Cardiac muscle cell (in vitro differentiated cells and primary cell): ENCODE measurements around the gene MAN2A2. TPM values are rescaled to one million over a fixed set of nuclear protein-coding genes. Genes with fewer than 3 reads are reported as not detected.
A peak's percentile ranks its signal among the peaks of the same experiment; 100 is the strongest.

Experiments
- DNase-seq, 2 donors: peaks; one replicate each; pipeline versions ENCODE4 v3.0.0 to v3.0.0-alpha.2; 2010 to 2017; ENCODE audit warnings: low read depth in 1 of 2, low spot score in 1 of 2
- H3K27ac ChIP-seq: fragments of 200-600 bp; sonication (generic); 2 replicates; pipeline ENCODE4 v1.5.1; 2016
- H3K27me3 ChIP-seq: fragments of 200-600 bp; sonication (generic); 2 replicates; pipeline ENCODE4 v1.6.0; 2016; ENCODE audit warnings: control low read depth
- H3K36me3 ChIP-seq: fragments of 200-600 bp; sonication (generic); 2 replicates; pipeline ENCODE4 v1.5.1; 2016; ENCODE audit warnings: control low read depth
- H3K4me1 ChIP-seq: fragments of 200-600 bp; sonication (generic); 2 replicates; pipeline ENCODE4 v1.8.1; 2017; ENCODE audit warnings: low read depth, mild to moderate bottlenecking, mixed run types
- H3K4me3 ChIP-seq: fragments of 200-600 bp; sonication (generic); 2 replicates; pipeline ENCODE4 v1.5.1; 2016; ENCODE audit warnings: mild to moderate bottlenecking
- H3K9me3 ChIP-seq: fragments of 200-600 bp; sonication (generic); 2 replicates; pipeline ENCODE4 v1.5.1; 2017; ENCODE audit warnings: low read depth, mild to moderate bottlenecking, control low read depth
- CTCF ChIP-seq: IDR thresholded peaks from 2 replicates; pipeline ENCODE4 v1.5.1; 2012; ENCODE audit warnings: low read depth, mild to moderate bottlenecking, low read length
- polyA plus RNA-seq: library from polyadenylated mRNA; unstranded; fragments of >200 nt; fragmentation: Nextera tagmentation; extraction: Ambion mirVana; gene quantifications from 2 replicates; pipeline ENCODE4 v1.2.1, GENCODE V29; 2016
- total RNA-seq: library from RNA; depleted of rRNA; stranded (reverse); fragments of >200 nt; gene quantifications from 2 replicates; pipeline ENCODE4 v1.2.3, GENCODE V29; 2016

MAN2A2 gene
- total and polyA plus RNA-seq, 2 experiments from 2014 or later: 53.0 to 54.3 TPM

DNA sequence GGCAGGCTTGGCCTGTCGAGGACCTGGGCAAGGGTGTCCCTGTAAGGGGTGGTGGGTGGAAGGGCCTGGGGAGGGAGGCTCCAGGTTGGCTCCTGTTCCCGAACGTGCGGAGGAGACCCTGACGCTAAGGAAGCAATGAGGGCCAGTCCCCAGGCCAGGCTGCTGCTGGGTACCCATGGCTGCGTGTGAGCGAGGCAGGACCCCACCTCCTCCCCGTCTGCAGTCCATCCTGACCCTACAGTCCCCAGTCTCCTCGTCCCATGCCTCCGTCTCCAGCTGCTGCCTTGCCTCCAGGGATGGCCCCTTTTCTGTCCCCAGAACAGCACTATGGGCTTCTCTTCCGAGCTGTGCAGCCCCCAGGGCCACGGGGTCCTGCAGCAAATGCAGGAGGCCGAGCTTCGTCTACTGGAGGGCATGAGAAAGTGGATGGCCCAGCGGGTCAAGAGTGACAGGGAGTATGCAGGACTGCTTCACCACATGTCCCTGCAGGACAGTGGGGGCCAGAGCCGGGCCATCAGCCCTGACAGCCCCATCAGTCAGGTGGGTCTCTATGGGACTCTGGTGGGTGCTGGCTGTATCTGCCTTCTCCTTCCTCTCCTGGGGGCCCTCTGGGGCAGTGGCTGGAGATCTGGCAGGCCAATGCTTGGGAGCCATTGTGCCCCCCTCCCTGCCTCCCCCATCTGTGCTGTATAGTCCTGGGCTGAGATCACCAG is 18.2 kb upstream of the MAN2A2 start:
- no peaks in the 10 kb centered on the region for H3K9me3 ChIP-seq
- H3K36me3 ChIP-seq: no peaks in the 10 kb centered on the region
- DNase-seq: no peak
- H3K27me3 ChIP-seq: no peaks in the 10 kb centered on the region
- no peak overlapping the region for H3K4me3 ChIP-seq
- H3K4me1 ChIP-seq: peaks cover 5% of the 10 kb centered on the region
- H3K27ac ChIP-seq: no peak overlapping the region
- no peak for TF ChIP-seq CTCF

GRCh38 chr15:90885432-90886290 is 17.4 kb upstream of the MAN2A2 start:
- H3K27ac ChIP-seq: no peak overlapping the region
- H3K9me3 ChIP-seq: no peaks in the 10 kb centered on the region

DNA sequence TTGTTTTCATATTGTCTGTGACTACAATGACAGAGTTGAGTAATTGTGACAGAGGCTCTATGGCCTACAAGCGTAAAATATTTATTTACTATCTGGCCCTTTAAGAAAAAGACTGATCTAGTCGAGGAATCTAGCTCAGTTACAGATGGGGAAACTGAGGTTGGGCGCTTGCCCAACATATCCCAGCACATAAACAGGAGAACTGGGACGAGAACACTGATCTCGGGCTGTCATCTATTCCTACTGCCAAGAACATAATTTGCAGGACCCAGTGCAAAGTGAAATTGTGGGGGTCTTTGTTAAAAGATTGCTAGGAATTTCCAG is 16.8 kb upstream of the MAN2A2 start:
- TF ChIP-seq CTCF: no peak
- no peak overlapping the region for H3K4me3 ChIP-seq
- no peak overlapping the region for H3K27ac ChIP-seq
- no peaks in the 10 kb centered on the region for H3K9me3 ChIP-seq
- peaks cover 5% of the 10 kb centered on the region for H3K4me1 ChIP-seq
- no peaks in the 10 kb centered on the region for H3K27me3 ChIP-seq
- DNase-seq: no peak
- H3K36me3 ChIP-seq: no peaks in the 10 kb centered on the region

More at GRCh38 chr15:90885432-90886290, 17.4 kb upstream of the MAN2A2 start:
- Histone ChIP-seq H3K36me3 (no peaks in the 10 kb centered on the region), H3K4me1 (peaks cover 5% of the 10 kb centered on the region), H3K4me3 (no peak overlapping the region), H3K27me3 (no peaks in the 10 kb centered on the region)
- peak; percentile 73 to 77 for DNase-seq
- TF ChIP-seq CTCF: peak; percentile 99

- DNase-seq: no peak
- Histone ChIP-seq H3K36me3 (no peaks in the 10 kb centered on the region), H3K4me1 (peaks cover 5% of the 10 kb centered on the region), H3K9me3 (no peaks in the 10 kb centered on the region), H3K27ac (no peak overlapping the region), H3K27me3 (no peaks in the 10 kb centered on the region), H3K4me3 (no peak overlapping the region)
- TF ChIP-seq CTCF: no peak
Measured at GRCh38 chr15:90887037-90887481, 16.0 kb upstream of the MAN2A2 start.

DNA sequence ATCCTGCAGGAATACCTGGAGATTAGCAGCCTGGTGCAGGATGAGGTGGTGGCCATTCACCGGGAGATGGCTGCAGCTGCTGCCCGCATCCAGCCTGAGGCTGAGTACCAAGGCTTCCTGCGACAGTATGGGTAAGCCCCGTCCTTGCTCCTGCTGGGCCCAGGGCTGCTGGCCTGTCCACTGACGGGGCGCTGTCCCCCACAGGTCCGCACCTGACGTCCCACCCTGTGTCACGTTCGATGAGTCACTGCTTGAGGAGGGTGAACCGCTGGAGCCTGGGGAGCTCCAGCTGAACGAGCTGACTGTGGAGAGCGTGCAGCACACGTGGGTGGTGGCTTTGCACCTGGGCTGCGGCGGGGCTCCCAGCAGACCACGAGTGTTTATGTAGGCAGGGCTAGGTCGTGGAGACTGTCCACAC is 13.8 kb upstream of the MAN2A2 start:
- Histone ChIP-seq H3K9me3 (no peaks in the 10 kb centered on the region), H3K4me3 (no peak overlapping the region), H3K36me3 (no peaks in the 10 kb centered on the region), H3K27me3 (no peaks in the 10 kb centered on the region), H3K27ac (no peak overlapping the region), H3K4me1 (peaks cover 2% of the 10 kb centered on the region)
- no peak for TF ChIP-seq CTCF
- no peak for DNase-seq
